K562 (cell line): ENCODE data around the gene GUCY2D.

Experiments
- RAD21 ChIP-seq, 2 experiments: fragments of 250-450 bp in 1 of 2; fragments of 450-650 bp in 1 of 2; sonication (Bioruptor Pico) in 1 of 2; formaldehyde crosslinking in 1 of 2; IDR thresholded peaks in 1 of 2; conservative IDR thresholded peaks in 1 of 2; 2 replicates each; pipeline versions ENCODE4 v1.4.0 to v1.8.0; 2020 to 2022; ENCODE audit warnings: mild to moderate bottlenecking in 2 of 2, moderate library complexity in 1 of 2
- RCOR1 ChIP-seq, 2 experiments: IDR thresholded peaks; 2 replicates each; pipeline ENCODE4 v1.6.1; 2012; ENCODE audit warnings: low read depth in 2 of 2, low read length in 2 of 2, borderline replicate concordance in 1 of 2, improper control_type of control experiment in 1 of 2
- SIN3A ChIP-seq, 2 experiments: fragments of 150-350 bp in 1 of 2; IDR thresholded peaks; 2 replicates each; pipeline ENCODE4 v1.6.1; 2011 to 2016; ENCODE audit warnings: borderline replicate concordance in 2 of 2, low read depth in 2 of 2, low read length in 2 of 2, mild to moderate bottlenecking in 2 of 2, moderate library complexity in 2 of 2; ENCODE audit not compliant: control insufficient read depth in 1 of 2
- TAF1 ChIP-seq: IDR thresholded peaks from 2 replicates; pipeline ENCODE4 v1.6.1; 2011; ENCODE audit warnings: mild to moderate bottlenecking, low read length, moderate library complexity; ENCODE audit not compliant: insufficient read depth, control insufficient read depth, severe bottlenecking; ENCODE audit errors: extremely low read depth
- ZNF655 ChIP-seq: fragments of 250-450 bp; sonication (Bioruptor Pico); IDR thresholded peaks from 2 replicates; pipeline ENCODE4 v1.5.0; 2021

- TF ChIP-seq TAF1 = no peak
- TF ChIP-seq RAD21 (CRISPR knock-in tag; conservative IDR thresholded peaks at IDR 0.05 in 1 of 2, IDR thresholded peaks at IDR 0.05 in 1 of 2) = no peak
- no peak for TF ChIP-seq RCOR1 (IDR thresholded peaks at IDR 0.05; ENCODE audit: borderline replicate concordance in 1 of 2, low read depth in 2 of 2, low read length in 2 of 2)
- TF ChIP-seq ZNF655 (CRISPR knock-in tag) = no peak
- TF ChIP-seq SIN3A (IDR thresholded peaks at IDR 0.05; ENCODE audit: borderline replicate concordance in 2 of 2, control insufficient read depth in 1 of 2, low read depth in 2 of 2, low read length in 2 of 2) = no peak
These were observed 49.4 kb downstream of the GUCY2D start for GRCh38 chr17:8051831-8052230.
